WTC11 (cell line): ENCODE data around the gene LY6G5C. TPM values are rescaled to one million over a fixed set of nuclear protein-coding genes. Genes with fewer than 3 reads are reported as not detected.

Experiments used
- ATAC-seq: fragments of 200-7000 bp; cut with Tn5 transposase; 2 replicates; pipeline ENCODE4 v1.10.0; 2021; ENCODE audit warnings: mild to moderate bottlenecking, moderate library complexity
- CTCF ChIA-PET: fragments of 300-600 bp; sonication (Branson Sonifier 250); formaldehyde crosslinking; loops from one replicate; lab custom pipeline; 2021; ENCODE audit warnings: antibody characterized with exemption; lab: Charles Lee
- POLR2A ChIA-PET: fragments of 350-600 bp; sonication (Branson Sonifier 250); formaldehyde crosslinking; loops from one replicate; lab custom pipeline; 2021; ENCODE audit warnings: antibody characterized with exemption; lab: Charles Lee
- DNase-seq: peaks from one replicate; pipeline ENCODE4 v3.0.0; 2021; ENCODE audit warnings: low spot score
- H3K27ac Mint-ChIP-seq: 2 replicates; pipeline ENCODE4 v1.8.0; 2021; ENCODE audit warnings: mixed read lengths
- H3K27me3 Mint-ChIP-seq: 2 replicates; pipeline ENCODE4 v1.8.0; 2021; ENCODE audit warnings: low read depth, mild to moderate bottlenecking, moderate library complexity, mixed read lengths
- H3K36me3 Mint-ChIP-seq: 2 replicates; pipeline ENCODE4 v1.8.0; 2021; ENCODE audit warnings: mixed read lengths
- H3K4me1 Mint-ChIP-seq: 2 replicates; pipeline ENCODE4 v1.8.0; 2022; ENCODE audit warnings: mixed read lengths
- H3K4me3 Mint-ChIP-seq: 2 replicates; pipeline ENCODE4 v1.8.0; 2021; ENCODE audit warnings: mild to moderate bottlenecking, moderate library complexity, mixed read lengths
- H3K9me3 Mint-ChIP-seq: 2 replicates; pipeline ENCODE4 v1.8.0; 2021; ENCODE audit warnings: mixed read lengths
- ATF1 ChIP-seq: sonication (generic); formaldehyde crosslinking; IDR thresholded peaks from 2 replicates; pipeline ENCODE4 v1.8.1; 2023; ENCODE audit warnings: mild to moderate bottlenecking, moderate library complexity, missing genetic modification reagents
- CBFB ChIP-seq: sonication (generic); formaldehyde crosslinking; IDR thresholded peaks from 2 replicates; pipeline ENCODE4 v1.8.1; 2022; ENCODE audit warnings: mild to moderate bottlenecking, low read depth, missing genetic modification reagents
- CTCF ChIP-seq: fragments of 200-600 bp; IDR thresholded peaks from 2 replicates; pipeline ENCODE4 v1.8.0; 2022; ENCODE audit warnings: antibody characterized with exemption
- E2F4 ChIP-seq: sonication (generic); formaldehyde crosslinking; IDR thresholded peaks from 2 replicates; pipeline ENCODE4 v1.8.1; 2022; ENCODE audit warnings: low read depth, mild to moderate bottlenecking, moderate library complexity, missing genetic modification reagents, borderline replicate concordance
- ELF4 ChIP-seq: sonication (generic); formaldehyde crosslinking; IDR thresholded peaks from 2 replicates; pipeline ENCODE4 v1.8.1; 2022; ENCODE audit warnings: low read depth, mild to moderate bottlenecking, moderate library complexity, missing genetic modification reagents
- ESRRA ChIP-seq: sonication (generic); formaldehyde crosslinking; IDR thresholded peaks from 2 replicates; pipeline ENCODE4 v1.8.1; 2022; ENCODE audit warnings: mild to moderate bottlenecking, missing genetic modification reagents, borderline replicate concordance
- FOXJ3 ChIP-seq: sonication (generic); formaldehyde crosslinking; IDR thresholded peaks from 2 replicates; pipeline ENCODE4 v1.9.0; 2021; ENCODE audit warnings: missing genetic modification reagents, mild to moderate bottlenecking, borderline replicate concordance
- GRHL2 ChIP-seq: fragments of 250-450 bp; sonication (Bioruptor Pico); IDR thresholded peaks from 2 replicates; pipeline ENCODE4 v1.8.0; 2022; ENCODE audit warnings: mild to moderate bottlenecking, moderate library complexity; ENCODE audit not compliant: insufficient replicate concordance, severe bottlenecking
- IRF2 ChIP-seq: sonication (generic); formaldehyde crosslinking; IDR thresholded peaks from 2 replicates; pipeline ENCODE4 v1.8.0; 2022; ENCODE audit warnings: low read depth, missing genetic modification reagents, borderline replicate concordance
- JAZF1 ChIP-seq: fragments of 250-450 bp; sonication (Bioruptor Pico); IDR thresholded peaks from 2 replicates; pipeline ENCODE4 v1.9.0; 2021; ENCODE audit warnings: moderate library complexity, mild to moderate bottlenecking, inconsistent platforms
- JUN ChIP-seq: sonication (generic); formaldehyde crosslinking; IDR thresholded peaks from 2 replicates; pipeline ENCODE4 v1.8.0; 2023; ENCODE audit warnings: mild to moderate bottlenecking, missing genetic modification reagents
- NFYB ChIP-seq: sonication (generic); formaldehyde crosslinking; conservative IDR thresholded peaks from 2 replicates; pipeline ENCODE4 v1.8.0; 2022; ENCODE audit warnings: low read depth, missing genetic modification reagents
- NR2C2 ChIP-seq: sonication (generic); formaldehyde crosslinking; IDR thresholded peaks from 2 replicates; pipeline ENCODE4 v1.8.0; 2022; ENCODE audit warnings: mild to moderate bottlenecking, missing genetic modification reagents
- NR3C1 ChIP-seq: sonication (generic); formaldehyde crosslinking; conservative IDR thresholded peaks from 2 replicates; pipeline ENCODE4 v1.8.1; 2023; ENCODE audit warnings: low read depth, mild to moderate bottlenecking, missing genetic modification reagents
- STAT6 ChIP-seq: sonication (generic); formaldehyde crosslinking; conservative IDR thresholded peaks from 2 replicates; pipeline ENCODE4 v1.8.1; 2023; ENCODE audit warnings: mild to moderate bottlenecking, low read depth, missing genetic modification reagents, moderate library complexity
- TCF7 ChIP-seq: sonication (generic); formaldehyde crosslinking; IDR thresholded peaks from 2 replicates; pipeline ENCODE4 v1.8.0; 2022; ENCODE audit warnings: mild to moderate bottlenecking, low read depth, missing genetic modification reagents, moderate library complexity
- TEAD1 ChIP-seq: sonication (generic); formaldehyde crosslinking; IDR thresholded peaks from 2 replicates; pipeline ENCODE4 v1.8.0; 2022; ENCODE audit warnings: mild to moderate bottlenecking, missing genetic modification reagents
- USF2 ChIP-seq: sonication (generic); formaldehyde crosslinking; IDR thresholded peaks from 2 replicates; pipeline ENCODE4 v1.8.1; 2023; ENCODE audit warnings: mild to moderate bottlenecking, missing genetic modification reagents, moderate library complexity
- ZNF138 ChIP-seq: sonication (generic); formaldehyde crosslinking; conservative IDR thresholded peaks from 2 replicates; pipeline ENCODE4 v1.8.1; 2022; ENCODE audit warnings: mild to moderate bottlenecking, moderate library complexity, missing genetic modification reagents
- ZNF232 ChIP-seq: sonication (generic); formaldehyde crosslinking; IDR thresholded peaks from 2 replicates; pipeline ENCODE4 v1.8.0; 2022; ENCODE audit warnings: mild to moderate bottlenecking, missing genetic modification reagents
- ZNF317 ChIP-seq: sonication (generic); formaldehyde crosslinking; IDR thresholded peaks from 2 replicates; pipeline ENCODE4 v1.8.1; 2023; ENCODE audit warnings: low read depth, mild to moderate bottlenecking, moderate library complexity, missing genetic modification reagents, borderline replicate concordance
- total RNA-seq: library from RNA; stranded (reverse); gene quantifications from 3 replicates; pipeline ENCODE4 v1.2.3, GENCODE V29; 2021
- TF ChIP-seq, protein P1 (sequence below): sonication (generic); formaldehyde crosslinking; IDR thresholded peaks from 2 replicates; pipeline ENCODE4 v1.8.0; 2022; ENCODE audit warnings: mild to moderate bottlenecking, missing genetic modification reagents
- TF ChIP-seq, protein P2 (sequence below): fragments of 250-450 bp; sonication (Bioruptor Pico); IDR thresholded peaks from 2 replicates; pipeline ENCODE4 v1.9.0; 2021; ENCODE audit warnings: moderate library complexity, mild to moderate bottlenecking, inconsistent platforms, borderline replicate concordance
- TF ChIP-seq, protein P3 (sequence below): sonication (generic); formaldehyde crosslinking; IDR thresholded peaks from 2 replicates; pipeline ENCODE4 v1.8.0; 2022; ENCODE audit warnings: mild to moderate bottlenecking, missing genetic modification reagents
- TF ChIP-seq, protein P4 (sequence below): fragments of 250-450 bp; sonication (Bioruptor Pico); conservative IDR thresholded peaks from 2 replicates; pipeline ENCODE4 v1.9.0; 2021; ENCODE audit warnings: mild to moderate bottlenecking

Gene LY6G5C
- total RNA-seq, 1 experiment from 2014 or later: 1.0 TPM

DNA sequence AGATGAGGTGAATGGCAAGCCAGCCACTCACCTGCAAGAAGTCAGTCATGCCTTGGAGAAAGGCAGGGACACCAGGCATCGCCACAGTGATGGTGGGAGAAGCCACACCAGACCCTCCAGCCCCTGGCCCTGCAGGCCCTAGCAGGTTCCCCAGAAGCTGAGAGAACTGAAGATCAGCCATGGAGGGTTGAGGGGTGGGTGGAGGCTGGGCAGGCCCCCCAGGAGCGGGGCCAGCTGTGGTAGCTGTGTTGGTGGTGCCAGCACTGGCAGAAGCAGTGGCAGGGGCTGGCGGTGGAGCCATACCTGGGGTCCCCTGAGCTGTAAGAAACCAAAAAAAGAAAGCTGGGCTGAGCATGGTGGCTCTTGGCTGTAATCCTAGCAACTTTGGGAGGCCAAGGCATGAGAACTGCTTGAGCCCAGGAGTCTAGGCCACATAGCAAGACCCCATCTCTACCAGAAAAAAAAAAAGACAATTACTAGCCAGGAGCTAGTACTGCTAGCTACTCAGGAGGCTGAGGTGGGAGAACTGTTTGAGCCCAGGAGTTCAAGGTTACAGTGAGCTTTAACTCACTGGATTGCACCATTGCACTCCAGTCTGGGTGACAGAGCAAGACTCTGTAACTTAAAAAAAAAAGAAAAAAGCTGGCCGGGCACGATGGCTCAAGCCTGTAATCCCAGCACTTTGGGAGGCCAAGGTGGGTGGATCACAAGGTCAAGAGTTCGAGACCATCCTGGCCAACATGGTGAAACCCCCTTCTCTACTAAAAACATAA is 37.9 kb downstream of the LY6G5C start (continued):
- TF ChIP-seq TCF7 (CRISPR knock-in tag): no peak
- TF ChIP-seq NFYB (CRISPR knock-in tag): no peak
- TF ChIP-seq, protein P1, sequence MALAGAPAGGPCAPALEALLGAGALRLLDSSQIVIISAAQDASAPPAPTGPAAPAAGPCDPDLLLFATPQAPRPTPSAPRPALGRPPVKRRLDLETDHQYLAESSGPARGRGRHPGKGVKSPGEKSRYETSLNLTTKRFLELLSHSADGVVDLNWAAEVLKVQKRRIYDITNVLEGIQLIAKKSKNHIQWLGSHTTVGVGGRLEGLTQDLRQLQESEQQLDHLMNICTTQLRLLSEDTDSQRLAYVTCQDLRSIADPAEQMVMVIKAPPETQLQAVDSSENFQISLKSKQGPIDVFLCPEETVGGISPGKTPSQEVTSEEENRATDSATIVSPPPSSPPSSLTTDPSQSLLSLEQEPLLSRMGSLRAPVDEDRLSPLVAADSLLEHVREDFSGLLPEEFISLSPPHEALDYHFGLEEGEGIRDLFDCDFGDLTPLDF (CRISPR knock-in tag): no peak
- TF ChIP-seq ZNF232 (CRISPR knock-in tag): no peak
- TF ChIP-seq ELF4 (CRISPR knock-in tag): no peak
- TF ChIP-seq JAZF1: no peak
- TF ChIP-seq FOXJ3 (CRISPR knock-in tag): no peak
- TF ChIP-seq, protein P2, sequence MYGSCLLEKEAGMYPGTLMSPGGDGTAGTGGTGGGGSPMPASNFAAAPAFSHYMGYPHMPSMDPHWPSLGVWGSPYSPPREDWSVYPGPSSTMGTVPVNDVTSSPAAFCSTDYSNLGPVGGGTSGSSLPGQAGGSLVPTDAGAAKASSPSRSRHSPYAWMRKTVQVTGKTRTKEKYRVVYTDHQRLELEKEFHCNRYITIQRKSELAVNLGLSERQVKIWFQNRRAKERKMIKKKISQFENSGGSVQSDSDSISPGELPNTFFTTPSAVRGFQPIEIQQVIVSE: no peak
- TF ChIP-seq CTCF: no peak
- TF ChIP-seq USF2 (CRISPR knock-in tag): no peak
- TF ChIP-seq IRF2: no peak
- no peak for TF ChIP-seq GRHL2 (CRISPR knock-in tag)
- TF ChIP-seq, all 79 proteins: peak for 0

DNA sequence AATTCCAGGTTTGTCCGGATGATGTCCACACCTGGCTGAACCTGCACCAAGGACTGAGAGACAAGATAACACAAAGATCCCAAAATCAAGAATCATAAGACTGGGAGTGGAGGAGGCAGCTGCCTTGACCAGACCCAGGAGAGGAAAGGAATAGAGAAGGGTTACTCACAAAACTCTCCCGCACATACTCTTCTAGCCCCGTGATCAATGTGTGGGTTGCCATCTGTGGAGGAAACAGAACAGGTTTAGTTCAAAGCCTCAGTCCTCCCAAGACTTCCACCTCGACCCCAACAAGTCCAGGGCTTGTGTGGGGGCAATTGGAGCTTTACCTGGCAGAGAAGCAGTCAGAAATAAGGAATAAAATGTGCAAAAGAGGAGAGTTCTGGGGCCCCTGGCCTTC is 39.5 kb downstream of the LY6G5C start:
- no peak overlapping the region for H3K27ac Mint-ChIP-seq
- CTCF ChIA-PET: no interaction called here
- no peaks in the 10 kb centered on the region for H3K9me3 Mint-ChIP-seq
- H3K4me3 Mint-ChIP-seq: no peak overlapping the region
- no peaks in the 10 kb centered on the region for H3K4me1 Mint-ChIP-seq
- no peak for ATAC-seq
- H3K27me3 Mint-ChIP-seq: no peaks in the 10 kb centered on the region
- peaks cover 70% of the 10 kb centered on the region for H3K36me3 Mint-ChIP-seq
- DNase-seq: no peak
- POLR2A ChIA-PET: interaction anchor here (0.5 kb wide), 1 partner anchor 44 kb away, joined by 5 read pairs; no protein-coding TSS in a partner anchor
- TF ChIP-seq TEAD1 (CRISPR knock-in tag): no peak
- TF ChIP-seq JUN (CRISPR knock-in tag): no peak
- no peak for TF ChIP-seq ZNF317 (CRISPR knock-in tag)
- TF ChIP-seq NR3C1 (CRISPR knock-in tag): no peak
- TF ChIP-seq STAT6 (CRISPR knock-in tag): no peak
- no peak for TF ChIP-seq NR2C2 (CRISPR knock-in tag)
- no peak for TF ChIP-seq ZNF138 (CRISPR knock-in tag)
- TF ChIP-seq E2F4 (CRISPR knock-in tag): no peak
- no peak for TF ChIP-seq NFYB (CRISPR knock-in tag)
- TF ChIP-seq ATF1 (CRISPR knock-in tag): no peak
- TF ChIP-seq, protein P3, sequence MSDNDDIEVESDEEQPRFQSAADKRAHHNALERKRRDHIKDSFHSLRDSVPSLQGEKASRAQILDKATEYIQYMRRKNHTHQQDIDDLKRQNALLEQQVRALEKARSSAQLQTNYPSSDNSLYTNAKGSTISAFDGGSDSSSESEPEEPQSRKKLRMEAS (CRISPR knock-in tag): no peak
- TF ChIP-seq, protein P4, sequence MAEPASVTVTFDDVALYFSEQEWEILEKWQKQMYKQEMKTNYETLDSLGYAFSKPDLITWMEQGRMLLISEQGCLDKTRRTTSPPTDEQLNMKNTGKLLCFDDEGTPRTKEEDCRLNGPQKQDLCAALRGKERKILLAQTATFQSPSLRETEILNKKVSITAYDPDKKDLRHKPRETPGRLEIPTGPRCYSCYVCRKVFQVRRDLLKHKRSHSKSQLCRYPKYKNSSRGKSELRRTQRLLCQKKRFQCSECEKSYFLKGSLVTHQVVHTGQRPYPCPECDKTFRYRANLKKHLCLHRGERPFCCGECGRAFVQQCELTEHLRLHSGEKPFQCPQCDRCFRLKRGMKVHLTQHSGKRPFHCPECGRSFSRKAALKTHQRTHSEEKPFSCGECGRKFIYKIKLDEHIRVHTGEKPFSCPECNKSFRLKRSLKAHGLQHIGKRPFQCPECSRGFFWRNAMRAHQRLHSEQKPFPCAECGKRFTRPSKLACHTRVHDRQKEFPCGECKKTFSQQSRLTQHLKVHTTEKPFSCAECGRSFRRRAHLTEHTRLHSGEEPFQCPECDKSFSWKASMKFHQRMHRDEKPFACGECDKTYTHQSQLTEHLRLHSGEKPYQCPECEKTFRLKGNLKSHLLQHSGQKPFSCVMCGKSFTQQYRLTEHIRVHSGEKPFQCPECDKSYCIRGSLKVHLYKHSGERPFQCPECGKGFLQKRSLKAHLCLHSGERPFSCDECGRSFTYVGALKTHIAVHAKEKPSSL (CRISPR knock-in tag): no peak
- no peak for TF ChIP-seq ESRRA (CRISPR knock-in tag)
- TF ChIP-seq CBFB: no peak
